T-helper 1 cell (primary cell): ENCODE measurements around the gene BASP1.
"Not testable (repeated sequence)": the region's sequence is repeated elsewhere in the genome, so short reads cannot be mapped to it uniquely, and the experiment has no call there.

ENCODE experiments used
- DNase-seq, 5 donors: peaks; one replicate each; pipeline ENCODE4 v3.0.0-alpha.2; 2012 to 2020

Gene BASP1

DNA sequence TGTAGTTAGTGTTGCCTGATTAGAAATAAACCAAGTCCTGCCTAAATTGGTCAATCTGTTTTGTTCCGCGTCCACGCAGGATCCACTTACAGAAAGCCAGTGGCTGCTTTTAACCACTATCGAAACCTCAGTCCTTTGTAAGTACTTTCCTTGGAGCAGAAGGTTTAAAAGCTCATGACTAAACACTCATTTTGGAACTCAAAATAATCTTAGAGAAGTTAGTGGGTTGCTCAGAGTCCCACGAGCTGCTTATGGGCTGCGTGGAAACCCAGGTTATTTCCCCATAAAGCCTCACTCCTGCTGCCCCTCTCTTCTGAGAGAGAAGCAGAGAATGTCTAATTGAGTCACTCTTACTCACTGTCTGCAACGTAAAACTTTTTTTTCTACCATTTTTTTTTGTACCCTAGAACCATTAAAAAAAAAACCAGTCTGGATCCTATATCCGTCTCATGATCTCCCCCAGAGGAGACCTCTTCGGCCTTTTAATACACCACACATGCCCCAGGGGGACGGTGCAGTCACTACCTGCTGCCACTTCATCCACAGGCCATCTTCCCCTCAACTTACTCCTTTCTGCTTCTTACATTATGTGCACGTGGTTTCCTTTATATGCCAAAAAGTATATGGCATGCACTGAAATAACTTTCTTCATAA is 7.6 kb downstream of the BASP1 start:
- DNase-seq, result no peak

DNA sequence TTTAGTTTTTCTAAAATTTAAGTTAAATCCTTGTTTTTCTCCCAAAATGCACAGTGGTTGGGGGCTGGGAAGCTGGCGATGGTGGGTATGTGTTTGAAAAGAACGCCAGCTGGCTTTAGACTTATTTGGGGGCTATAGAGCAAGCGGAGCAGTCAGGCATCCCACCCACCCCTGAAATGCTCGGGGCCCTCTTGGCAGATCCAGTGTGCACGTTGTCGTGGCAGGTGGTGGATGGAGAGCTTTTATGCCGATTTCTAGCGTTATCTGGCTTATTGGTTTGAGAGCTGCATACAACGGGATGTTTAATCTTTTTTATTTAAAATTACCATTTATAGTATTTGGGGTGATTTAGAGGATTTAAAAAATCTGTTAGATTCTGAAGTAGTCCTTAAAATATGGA is 8.1 kb downstream of the BASP1 start:
- DNase-seq, result no peak

DNA sequence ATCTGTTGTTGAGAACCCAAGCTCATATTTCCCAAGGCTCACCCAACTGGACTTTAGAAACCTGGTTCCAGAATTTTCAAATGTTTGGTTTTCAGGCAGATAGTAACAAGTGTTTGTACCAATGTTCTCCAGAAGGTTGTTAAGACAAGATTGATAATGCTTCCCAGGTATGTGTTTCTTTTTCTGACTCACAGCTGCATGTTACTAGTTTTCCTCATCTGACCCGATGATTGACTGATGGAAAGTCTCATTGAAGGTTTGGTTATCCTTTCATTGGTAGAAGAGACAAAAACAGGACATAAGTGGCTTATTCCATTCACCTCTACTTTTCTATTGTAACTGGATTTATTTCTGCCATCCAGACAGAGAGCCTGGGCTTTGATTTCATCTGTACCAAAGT is 10.4 kb downstream of the BASP1 start:
- no peak for DNase-seq

DNA sequence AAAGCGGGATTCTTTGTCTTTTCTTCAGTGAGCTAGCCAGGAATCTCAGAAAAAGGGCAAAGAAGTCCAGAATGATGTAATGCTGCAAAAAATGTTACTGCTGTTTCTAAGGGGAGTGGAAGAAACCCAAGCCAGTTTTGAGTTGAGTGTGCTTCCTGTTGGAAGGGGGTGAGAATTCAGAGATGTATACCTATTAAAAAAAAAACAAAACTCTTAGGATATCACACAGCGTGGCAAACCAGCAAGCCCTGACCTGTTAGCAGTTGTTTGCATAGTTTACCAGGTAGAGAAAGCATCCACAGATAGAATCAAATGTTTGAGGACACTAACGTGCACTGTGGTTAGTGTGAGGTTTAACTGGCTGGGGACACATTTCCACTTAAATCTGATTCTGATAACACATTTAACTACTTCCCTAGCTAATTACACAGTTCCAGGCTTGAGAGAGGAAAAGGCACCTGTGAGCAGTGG is 11.4 kb downstream of the BASP1 start:
- no peak for DNase-seq

DNA sequence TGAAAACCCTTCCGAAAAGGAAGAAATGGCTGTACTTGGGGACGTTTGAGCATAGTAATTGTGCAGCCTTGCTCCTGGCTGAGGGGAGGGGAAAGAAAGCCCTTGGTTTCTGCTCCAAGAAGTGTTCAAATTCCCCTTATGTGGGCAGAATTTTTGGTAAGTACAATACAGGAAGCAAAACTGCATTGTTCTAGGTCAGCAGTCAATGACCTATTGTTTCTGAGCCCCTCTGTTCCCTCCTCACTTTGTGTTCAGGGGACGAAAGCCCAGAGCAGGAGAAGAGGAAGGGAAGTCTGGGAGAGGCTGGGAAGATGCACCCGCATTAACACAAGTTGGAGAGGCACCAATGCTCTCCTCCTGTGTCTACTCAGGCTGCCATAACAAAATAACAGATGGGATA is 11.9 kb downstream of the BASP1 start:
- no peak for DNase-seq

DNA sequence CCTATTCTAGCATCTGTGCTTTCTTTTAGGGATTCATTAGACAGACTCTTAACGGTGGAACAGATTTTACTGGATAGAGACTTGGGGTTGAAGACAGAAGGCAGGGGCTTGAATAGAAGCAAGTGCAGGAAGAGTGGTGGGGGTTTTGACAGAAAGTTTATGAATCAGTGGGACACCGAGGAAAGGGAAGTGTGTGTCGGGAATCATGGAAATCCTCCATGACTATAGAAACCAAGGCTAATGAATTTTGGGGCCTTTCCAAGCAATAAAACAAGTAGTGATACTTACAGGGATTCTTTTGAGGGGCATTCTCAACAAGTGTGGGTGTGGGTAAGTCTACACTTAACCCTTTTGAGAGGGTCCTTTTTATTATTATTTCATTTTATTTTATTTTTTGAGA is 12.8 kb downstream of the BASP1 start:
- no peak for DNase-seq

DNA sequence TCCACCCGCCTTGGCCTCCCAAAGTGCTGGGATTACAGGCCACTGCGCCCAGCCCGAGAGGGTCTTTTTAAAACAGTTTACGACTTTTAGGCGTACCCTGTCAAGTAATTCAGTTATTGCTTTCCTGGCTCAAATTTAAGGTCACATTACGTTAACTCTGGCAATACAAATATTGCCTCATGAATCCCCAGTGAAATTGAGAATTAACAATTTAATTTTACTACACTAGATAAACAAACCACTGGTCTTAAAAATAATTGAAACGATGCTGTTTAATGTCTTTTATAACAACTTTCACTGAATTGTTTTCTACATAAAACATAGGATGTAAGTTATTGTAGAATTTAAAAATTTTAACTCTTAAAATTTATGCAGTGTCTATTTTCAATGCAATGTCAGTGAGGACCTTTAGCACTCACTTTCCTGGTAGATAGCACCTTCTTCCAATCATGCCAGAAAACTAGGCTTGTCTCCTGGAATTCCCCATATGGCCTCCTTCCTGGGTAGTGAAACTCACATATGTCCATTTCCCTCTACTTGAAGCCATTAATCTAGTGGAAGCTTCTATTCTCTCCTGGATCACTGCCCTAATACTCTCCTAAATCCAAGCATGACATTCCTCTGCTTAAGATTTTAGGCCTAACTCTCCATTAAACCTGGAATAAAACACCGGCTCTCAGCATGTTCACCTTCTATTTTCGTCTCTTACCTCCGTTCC is 13.5 kb downstream of the BASP1 start:
- no peak for DNase-seq

DNA sequence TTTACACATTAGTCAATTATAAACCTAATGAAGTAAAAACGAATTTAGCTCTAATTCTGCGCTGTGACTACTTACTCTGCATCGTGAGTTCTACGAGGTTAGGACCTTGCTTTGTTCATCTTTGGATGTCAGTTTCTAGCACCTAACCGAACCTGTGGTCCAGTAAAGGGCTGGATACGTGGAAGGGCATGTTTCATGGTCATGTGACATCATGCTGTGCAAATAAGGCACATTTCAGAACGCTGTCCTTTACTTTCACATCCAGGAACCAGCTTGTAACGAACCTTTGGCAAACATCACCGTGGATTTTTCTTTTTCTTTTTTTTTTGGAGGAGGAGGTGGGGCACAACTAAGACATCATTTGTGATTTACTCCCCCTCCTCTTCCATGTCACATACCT is 15.0 kb downstream of the BASP1 start:
- DNase-seq, result no peak

DNA sequence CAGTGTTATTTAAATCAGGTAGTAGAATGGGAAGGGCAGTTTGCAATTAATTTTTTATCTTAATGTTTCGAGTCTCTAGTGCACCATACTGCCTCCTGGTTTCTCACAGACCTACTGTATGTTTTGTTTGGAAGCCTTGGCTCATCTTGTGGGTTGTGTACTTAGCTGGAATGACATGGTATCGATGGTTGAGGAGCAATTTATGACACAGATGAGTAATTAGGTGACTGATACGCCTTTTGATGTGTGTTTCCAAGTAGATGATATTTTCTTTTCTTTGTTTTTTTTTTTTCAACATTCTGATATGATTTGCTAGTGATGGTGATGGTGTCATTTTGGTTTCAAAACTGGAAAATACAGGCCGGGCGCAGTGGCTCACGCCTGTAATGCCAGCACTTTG is 16.1 kb downstream of the BASP1 start:
- no peak for DNase-seq

DNA sequence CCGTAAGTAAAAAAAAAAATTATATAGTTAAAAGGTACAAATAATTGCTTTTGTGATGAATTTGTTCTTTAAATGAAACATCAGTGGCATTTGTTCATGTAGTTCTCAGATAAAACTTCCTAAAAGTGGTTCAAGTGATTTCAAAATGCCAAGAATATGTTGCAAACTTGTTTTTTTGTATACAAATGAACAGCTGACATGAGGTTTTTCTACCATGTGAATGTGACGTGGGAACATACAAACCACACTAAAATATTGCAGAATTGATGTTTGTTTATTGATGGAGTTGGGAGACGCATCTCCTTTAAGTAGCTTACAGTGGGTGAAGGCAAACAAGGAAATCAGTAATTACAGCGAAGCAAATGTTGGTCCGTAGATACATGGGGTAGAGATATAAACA is 16.9 kb downstream of the BASP1 start:
- DNase-seq, result no peak

DNA sequence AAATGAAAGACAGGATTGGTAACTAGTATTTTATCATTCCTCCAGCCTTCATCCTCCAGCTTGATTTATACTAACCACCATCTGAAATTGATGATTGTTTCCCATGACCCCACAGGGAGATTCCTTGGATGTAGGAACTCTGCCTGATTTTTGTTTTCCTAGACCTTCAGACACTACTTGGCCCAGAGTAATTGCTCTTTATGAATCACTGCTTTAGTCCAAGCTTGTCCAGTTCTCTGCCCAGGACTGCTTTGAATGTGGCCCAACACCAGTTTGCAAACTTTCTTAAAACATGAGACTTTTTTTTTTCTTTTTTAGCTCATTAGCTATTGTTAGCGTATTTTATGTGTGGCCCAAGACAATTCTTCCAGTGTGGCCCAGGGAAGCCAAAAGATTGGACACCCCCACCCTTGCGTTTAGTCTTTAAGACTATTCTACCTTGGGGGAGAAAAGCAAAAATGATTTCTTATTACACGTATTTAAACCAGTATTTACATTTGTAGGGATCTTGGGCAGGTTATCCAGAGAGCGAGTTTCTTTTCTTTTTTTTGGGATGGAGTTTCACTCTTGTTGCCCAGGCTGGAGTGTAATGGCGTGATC is 18.4 kb downstream of the BASP1 start:
- DNase-seq, result no peak

DNA sequence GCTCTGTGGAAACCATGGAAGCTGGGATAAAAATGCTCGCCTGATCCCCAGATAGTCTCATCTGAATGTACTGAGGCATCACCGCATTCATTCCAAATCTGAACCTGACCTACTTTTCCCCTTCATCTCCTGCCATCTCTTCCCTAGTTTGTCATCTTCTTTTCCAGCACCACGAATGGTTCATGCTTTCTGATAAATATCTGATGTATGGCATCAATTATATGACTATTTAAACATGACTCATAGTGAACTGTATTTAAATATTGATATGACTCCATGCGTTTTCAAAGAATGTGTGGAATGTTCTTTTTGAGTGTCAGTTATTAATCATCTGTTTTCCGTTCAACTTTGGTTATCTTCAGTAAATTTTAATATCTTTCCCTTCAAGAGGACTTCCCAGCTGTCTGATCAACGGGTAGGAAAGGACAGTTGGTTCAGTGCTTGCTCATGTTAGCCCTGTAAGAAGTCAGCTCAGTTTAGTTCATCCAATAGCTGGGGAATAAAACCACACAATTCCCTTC is 21.1 kb downstream of the BASP1 start:
- DNase-seq, result no peak

DNA sequence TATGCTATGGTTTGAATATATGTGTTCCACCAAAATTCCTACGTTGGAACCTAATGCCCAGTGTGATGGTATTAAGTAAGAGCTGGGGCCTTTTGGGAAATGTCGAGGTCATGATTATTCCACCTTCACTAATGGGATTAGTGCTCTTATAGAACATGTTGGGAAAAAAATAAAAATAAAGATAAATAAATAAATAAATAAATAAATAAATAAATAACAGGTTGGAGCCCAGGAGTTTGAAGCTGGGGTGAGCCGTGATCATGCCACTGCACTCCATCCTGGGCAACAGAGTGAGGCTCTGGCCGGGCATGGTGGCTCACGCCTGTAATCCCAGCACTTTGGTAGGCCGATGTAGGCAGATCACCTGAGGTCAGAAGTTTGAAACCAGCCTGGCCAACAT is 22.5 kb downstream of the BASP1 start:
- no peak for DNase-seq

DNA sequence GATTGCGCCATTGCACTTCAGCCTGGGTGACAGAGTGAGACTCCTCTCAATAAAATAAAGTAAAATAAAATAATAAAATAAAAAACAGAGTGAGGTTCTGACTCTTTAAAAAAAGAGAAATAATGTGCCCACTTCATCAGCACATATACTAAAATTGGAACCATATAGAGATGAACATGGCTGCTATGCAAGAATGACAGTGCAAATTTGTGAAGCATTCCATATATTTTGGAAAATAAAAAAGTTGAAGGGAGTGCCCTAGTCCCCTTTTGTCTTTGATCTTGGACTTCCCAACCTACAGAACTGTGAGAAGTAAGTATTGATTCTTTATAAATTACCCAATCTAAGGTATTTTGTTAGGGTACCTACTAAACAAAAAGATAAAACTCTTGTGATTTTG is 23.1 kb downstream of the BASP1 start:
- no peak for DNase-seq

DNA sequence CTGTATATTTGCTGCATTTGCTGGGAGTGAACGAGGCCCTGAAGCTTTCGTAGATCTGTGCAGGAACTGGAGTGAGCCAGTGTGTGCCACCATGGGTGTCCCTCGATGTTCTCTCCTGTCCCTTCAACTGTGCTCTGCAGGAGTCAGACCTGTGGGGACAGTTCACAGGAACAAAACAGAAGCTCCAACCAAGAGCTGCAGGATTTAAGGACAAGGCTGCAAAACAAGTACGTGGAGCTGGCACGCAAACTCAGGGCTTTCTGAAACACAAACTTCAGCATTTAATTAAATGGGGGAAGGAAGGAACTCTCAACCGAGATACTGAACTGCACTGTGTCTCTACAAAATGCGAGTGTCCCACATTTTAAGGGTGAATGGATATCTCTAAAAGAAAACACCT is 24.2 kb downstream of the BASP1 start:
- no peak for DNase-seq

DNA sequence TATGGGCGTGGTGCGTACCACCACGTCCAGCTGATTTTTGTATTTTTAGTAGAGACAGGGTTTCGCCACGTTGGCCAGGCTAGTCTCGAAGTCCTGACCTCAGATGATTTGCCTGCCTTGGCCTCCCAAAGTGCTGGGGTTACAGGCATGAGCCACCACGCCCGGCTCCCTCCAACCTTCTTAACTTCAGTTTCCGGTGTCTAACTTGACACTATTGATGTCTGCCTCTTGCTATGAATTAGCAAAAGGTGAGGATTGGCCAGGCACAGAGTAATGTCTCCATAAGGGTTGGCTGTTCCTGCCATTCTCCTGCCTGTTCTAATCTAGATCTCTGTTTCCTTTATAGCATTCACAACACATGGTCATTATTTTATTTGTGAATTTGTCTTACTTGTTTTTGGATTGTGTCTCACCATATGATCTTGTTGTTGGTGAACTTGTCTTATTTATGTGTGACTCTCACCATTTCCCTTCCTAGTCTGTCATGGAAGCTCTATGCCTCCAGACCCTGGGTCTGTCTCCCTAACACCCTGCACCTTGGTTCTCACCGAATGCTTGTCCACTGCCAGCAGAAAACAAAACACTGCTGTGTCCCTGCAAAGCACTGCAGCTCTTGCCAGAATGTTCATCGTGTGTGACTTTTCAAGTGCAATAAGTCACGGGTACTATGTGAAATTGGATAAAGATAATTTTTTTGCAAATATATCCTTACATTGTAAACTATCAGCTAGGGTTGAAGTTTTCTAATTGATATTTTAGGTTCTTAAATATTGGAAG is 26.0 kb downstream of the BASP1 start:
- no peak for DNase-seq

DNA sequence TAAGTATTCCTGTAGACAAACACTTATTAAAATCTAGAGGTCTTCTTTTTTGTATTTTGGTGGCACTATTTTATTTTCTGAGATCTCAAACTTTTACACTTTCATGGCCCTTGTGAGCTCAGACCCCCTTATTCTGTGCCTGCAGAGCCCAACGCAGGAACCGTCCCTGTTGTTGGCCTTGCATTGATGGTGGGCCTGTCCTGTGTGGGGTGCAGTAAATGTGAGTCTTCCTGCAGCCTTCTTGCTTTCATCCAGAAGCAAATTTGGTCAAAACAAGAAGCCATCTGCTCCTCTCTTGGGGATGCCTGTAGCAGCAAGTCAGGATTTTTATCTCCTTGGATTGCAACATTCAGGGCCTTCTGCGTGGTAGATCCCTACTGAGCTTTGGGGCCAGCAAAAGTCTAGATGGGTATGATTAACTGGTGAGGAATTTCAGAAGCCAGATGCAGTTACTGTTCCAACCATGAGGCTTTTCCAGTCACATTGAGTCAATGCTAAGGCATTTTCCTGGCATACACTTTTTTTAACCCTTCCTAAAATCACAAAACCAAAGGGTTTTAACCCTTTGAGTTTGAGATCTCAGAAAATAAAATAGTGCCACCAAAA is 31.7 kb downstream of the BASP1 start:
- no peak for DNase-seq

DNA sequence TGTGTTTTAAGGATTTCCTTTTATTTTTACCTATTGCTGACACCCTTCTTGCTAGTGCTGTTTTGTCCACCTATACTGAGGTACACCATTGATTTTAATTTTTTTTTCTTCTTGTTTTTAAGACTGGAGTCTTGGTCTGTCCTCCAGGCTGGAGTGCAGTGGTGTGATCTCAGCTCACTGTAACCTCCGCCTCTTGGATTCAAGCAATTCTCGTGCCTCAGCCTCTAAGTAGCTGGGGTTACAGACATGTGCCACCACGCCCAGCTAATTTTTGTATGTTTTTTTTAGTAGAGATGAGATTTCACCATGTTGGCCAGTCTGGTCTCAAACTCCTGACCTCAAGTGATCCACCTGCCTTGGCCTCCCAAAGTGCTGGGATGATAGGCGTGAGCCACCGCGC is 32.4 kb downstream of the BASP1 start:
- DNase-seq, result not testable (repeated sequence)

DNA sequence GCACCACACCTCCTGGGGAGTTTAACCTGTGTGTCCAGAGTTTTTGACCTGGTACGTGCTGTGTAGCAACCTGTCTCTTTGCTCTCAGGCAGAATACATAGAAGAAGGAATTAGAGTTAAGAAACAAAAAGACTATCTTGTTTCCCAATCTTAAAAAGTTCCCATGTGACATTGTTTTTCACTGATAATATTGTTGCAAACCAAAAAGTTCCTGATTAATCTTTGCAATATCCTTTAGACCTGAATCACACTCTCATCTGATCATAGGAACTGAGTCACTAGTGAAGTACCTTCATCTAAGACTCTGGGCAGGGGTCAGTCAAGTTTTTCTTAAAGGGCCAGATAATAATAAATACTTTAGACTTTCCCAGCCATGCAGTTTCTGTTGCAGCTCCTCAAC is 35.1 kb downstream of the BASP1 start:
- no peak for DNase-seq

DNA sequence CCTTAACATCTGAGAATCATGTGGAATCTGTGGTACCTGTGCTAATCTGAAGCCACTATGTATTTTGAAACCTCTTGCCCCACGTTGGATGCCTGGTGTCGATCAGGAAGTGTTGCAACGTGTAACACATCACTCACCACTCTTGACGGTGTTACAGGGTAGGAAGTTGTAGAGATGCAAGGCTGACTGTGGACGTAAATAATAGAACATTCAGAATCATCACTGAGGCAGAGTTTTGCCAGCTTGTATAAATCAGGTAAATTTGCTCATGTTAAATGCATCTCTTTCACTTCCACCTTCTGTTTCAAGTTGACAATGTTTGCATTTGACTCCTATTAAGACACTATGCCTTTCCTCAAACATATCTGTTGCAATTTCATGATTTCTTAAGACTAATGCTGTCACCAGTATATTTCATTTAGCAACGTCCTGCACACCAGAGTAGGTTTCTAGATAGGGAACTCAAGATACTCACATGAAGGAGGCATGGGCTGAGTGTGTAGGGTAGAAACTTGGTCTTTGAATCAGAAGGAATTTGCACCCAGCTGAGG is 38.1 kb downstream of the BASP1 start:
- DNase-seq, result no peak

DNA sequence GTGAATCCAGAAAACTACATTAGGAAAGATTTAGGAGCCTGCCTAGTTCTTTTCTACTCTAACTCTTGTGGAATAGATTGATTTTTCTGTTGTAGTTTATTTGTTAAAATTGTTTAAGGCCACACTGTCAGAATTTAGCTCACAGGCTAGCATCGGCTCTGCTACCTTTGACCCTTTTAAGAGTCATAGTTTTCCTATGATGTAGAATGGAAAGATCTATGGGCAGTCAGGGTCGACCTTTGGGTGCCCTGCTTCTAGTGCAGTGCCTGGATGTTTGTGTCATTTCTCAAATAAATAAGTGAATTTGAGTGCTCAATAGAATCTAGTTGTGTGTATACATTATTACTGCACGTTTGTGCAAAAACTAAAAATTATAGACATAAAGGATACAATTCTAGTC is 38.7 kb downstream of the BASP1 start:
- DNase-seq, result no peak

DNA sequence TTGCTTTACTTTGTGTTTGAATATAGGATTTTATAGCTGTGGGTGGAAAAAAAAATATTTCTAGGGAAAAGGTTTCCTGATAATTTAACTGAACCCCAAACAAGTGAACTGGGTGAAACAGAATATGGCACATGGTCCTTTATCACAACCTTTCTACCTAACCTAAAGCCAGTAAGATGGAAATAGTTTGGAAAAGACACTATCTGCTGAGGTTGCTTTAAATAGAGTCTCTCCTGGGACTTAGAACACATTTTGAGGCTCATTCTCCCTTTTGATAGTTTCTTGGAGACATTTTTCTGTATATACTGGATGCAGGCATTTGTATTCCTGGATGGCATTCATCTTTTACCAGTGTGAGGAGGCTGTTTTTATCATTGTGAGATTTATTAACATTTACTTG is 39.4 kb downstream of the BASP1 start:
- DNase-seq, result no peak
